Karpas-422 (cell line): ENCODE results near the gene DPP3. TPM values are rescaled to one million over a fixed set of nuclear protein-coding genes. Genes with fewer than 3 reads are reported as not detected.
A peak's percentile ranks its signal among the peaks of the same experiment; 100 is the strongest.
"Not testable (repeated sequence)": the region's sequence is repeated elsewhere in the genome, so short reads cannot be mapped to it uniquely, and the experiment has no call there.

Experiments used
- DNase-seq: peaks from one replicate; pipeline ENCODE4 v3.0.0-alpha.2; 2015
- H2AFZ ChIP-seq: fragments of 200-600 bp; sonication (generic); 2 replicates; pipeline ENCODE4 v1.6.1; 2014; ENCODE audit warnings: antibody characterized with exemption, low read length, mixed read lengths
- H3K27ac ChIP-seq: fragments of 200-600 bp; sonication (generic); 2 replicates; pipeline ENCODE4 v1.5.1; 2014; ENCODE audit warnings: mild to moderate bottlenecking, low read length, moderate library complexity
- H3K27me3 ChIP-seq: fragments of 200-600 bp; sonication (generic); 2 replicates; pipeline ENCODE4 v1.6.1; 2014; ENCODE audit warnings: low read length, mixed read lengths
- H3K36me3 ChIP-seq: fragments of 200-600 bp; sonication (generic); 2 replicates; pipeline ENCODE4 v1.6.1; 2014; ENCODE audit warnings: low read length, mixed read lengths; ENCODE audit not compliant: insufficient read depth
- H3K4me1 ChIP-seq: fragments of 200-600 bp; sonication (generic); 2 replicates; pipeline ENCODE4 v1.6.1; 2014; ENCODE audit warnings: mild to moderate bottlenecking, low read length, mixed read lengths
- H3K4me2 ChIP-seq: fragments of 200-600 bp; sonication (generic); 2 replicates; pipeline ENCODE4 v1.6.1; 2014; ENCODE audit warnings: low read length, low read depth, mild to moderate bottlenecking; ENCODE audit not compliant: poor library complexity, severe bottlenecking
- H3K4me3 ChIP-seq: fragments of 200-600 bp; sonication (generic); 2 replicates; pipeline ENCODE4 v1.5.1; 2014; ENCODE audit warnings: mild to moderate bottlenecking, antibody characterized with exemption, low read length, mixed read lengths
- H3K79me2 ChIP-seq: fragments of 200-600 bp; sonication (generic); 2 replicates; pipeline ENCODE4 v1.6.1; 2014; ENCODE audit warnings: mild to moderate bottlenecking, low read length, mixed read lengths
- H3K9ac ChIP-seq: fragments of 200-600 bp; sonication (generic); 2 replicates; pipeline ENCODE4 v1.6.0; 2014; ENCODE audit warnings: low read length
- H3K9me2 ChIP-seq: fragments of 200-600 bp; sonication (generic), shearing (Covaris generic); replicated peaks from 2 replicates; pipeline ENCODE4 v1.6.0; 2014; ENCODE audit warnings: mild to moderate bottlenecking, low read length, moderate library complexity; ENCODE audit not compliant: insufficient read depth
- H3K9me3 ChIP-seq: fragments of 300-700, 200-600 bp; sonication (generic); 2 replicates; pipeline ENCODE4 v1.6.1; 2014; ENCODE audit warnings: low read length, mixed read lengths
- H4K20me1 ChIP-seq: fragments of 200-600 bp; sonication (generic); 2 replicates; pipeline ENCODE4 v1.6.1; 2014; ENCODE audit warnings: mild to moderate bottlenecking, antibody characterized with exemption, low read length, low read depth; ENCODE audit not compliant: insufficient read depth
- total RNA-seq: library from RNA; depleted of rRNA; stranded (reverse); fragments of >200 nt; shearing (Covaris generic); gene quantifications from 2 replicates; pipeline ENCODE4 v1.2.3, GENCODE V29; 2014; ENCODE audit warnings: low replicate concordance

Gene DPP3
- total RNA-seq, 1 experiment from 2014 or later: 91.5 TPM

DNA sequence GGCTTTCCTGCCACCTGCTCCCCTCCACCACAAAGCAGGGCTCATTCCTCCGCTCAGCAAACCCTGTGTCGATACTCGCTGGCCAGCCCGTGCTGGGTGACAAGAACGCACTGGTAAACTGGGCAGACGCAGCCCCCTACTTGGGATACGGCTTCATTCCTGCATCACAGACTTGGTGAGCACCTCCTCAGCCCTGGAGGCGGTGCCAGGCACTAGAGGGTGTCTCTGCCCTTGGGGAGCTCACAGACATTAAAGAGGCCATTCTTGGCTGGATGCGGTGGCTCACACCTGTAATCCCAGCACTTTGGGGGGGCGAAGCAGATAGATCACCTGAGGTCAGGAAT is 59.6 kb downstream of the DPP3 start:
- H3K36me3 ChIP-seq: no peaks in the 10 kb centered on the region; the same call in 1 of the 2 replicates

DNA sequence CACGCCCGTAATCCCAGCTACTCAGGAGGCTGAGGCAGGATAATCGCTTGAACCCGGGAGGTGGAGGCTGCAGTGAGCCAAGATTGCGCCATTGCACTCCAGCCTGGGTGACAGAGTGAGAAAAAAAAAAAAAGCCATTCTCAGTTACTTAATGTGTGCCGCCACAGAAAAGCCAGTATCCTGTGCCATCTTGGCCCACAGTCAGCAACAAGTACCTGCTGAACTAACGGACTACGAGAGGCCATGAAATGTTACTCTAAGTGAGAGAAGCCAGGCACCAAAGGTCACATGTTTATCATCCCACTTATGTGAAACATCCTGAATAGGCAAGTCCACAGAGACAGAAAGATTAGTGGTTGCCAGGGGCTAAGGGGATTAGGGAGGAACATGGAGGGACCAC is 60.4 kb downstream of the DPP3 start:
- peaks cover 23% of the 10 kb centered on the region for H3K4me1 ChIP-seq
- H3K4me2 ChIP-seq, H3K27me3 ChIP-seq, H3K4me3 ChIP-seq, H3K9ac ChIP-seq, H3K27ac ChIP-seq, H4K20me1 ChIP-seq, H3K79me2 ChIP-seq, H3K9me3 ChIP-seq, DNase-seq, H3K36me3 ChIP-seq, H3K9me2 ChIP-seq, H2AFZ ChIP-seq: not testable (repeated sequence)

More for the DNA sequence above, 59.6 kb downstream of the DPP3 start:
- no peak overlapping the region for H3K9ac ChIP-seq
- H3K4me2 ChIP-seq: no peak overlapping the region
- no peaks in the 10 kb centered on the region for H3K9me3 ChIP-seq
- no peak overlapping the region for H3K4me3 ChIP-seq
- DNase-seq: no peak
- H3K27ac ChIP-seq: no peak overlapping the region
- H2AFZ ChIP-seq: no peak overlapping the region
- peaks cover 17% of the 10 kb centered on the region for H3K4me1 ChIP-seq
- H3K9me2 ChIP-seq: no peaks in the 10 kb centered on the region
- no peaks in the 10 kb centered on the region for H4K20me1 ChIP-seq
- no peaks in the 10 kb centered on the region for H3K79me2 ChIP-seq
- no peaks in the 10 kb centered on the region for H3K27me3 ChIP-seq

DNA sequence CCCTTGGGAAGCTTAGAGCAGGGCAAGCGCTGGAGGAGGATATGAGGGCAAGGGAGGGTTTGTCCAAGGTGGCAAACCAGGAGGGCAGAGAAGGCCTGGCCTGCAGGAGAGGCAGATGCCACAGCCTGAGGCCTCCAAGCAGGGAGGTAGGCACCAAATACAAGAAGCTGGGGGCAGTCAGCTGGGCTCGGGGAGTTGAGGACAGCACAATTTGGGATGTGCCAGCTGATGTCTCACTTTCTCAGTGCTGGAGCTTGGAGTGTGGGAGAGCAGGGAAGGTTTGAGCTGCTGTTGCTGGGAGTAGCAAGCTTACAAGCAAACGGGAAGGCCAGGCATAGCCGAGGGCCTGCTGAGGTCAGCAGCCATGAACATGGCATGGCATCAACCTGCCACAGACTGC is 61.7 kb downstream of the DPP3 start:
- H2AFZ ChIP-seq: no peak overlapping the region
- no peak overlapping the region for H3K4me2 ChIP-seq
- H3K4me1 ChIP-seq: peaks cover 32% of the 10 kb centered on the region
- H3K27me3 ChIP-seq: no peaks in the 10 kb centered on the region
- no peaks in the 10 kb centered on the region; the same call in 1 of the 2 replicates for H3K36me3 ChIP-seq
- no peaks in the 10 kb centered on the region for H3K9me2 ChIP-seq
- H3K9me3 ChIP-seq: no peaks in the 10 kb centered on the region
- no peak overlapping the region for H3K27ac ChIP-seq
- no peaks in the 10 kb centered on the region for H4K20me1 ChIP-seq
- DNase-seq: no peak
- peaks cover 8% of the 10 kb centered on the region for H3K79me2 ChIP-seq
- no peak overlapping the region for H3K9ac ChIP-seq
- H3K4me3 ChIP-seq: no peak overlapping the region

DNA sequence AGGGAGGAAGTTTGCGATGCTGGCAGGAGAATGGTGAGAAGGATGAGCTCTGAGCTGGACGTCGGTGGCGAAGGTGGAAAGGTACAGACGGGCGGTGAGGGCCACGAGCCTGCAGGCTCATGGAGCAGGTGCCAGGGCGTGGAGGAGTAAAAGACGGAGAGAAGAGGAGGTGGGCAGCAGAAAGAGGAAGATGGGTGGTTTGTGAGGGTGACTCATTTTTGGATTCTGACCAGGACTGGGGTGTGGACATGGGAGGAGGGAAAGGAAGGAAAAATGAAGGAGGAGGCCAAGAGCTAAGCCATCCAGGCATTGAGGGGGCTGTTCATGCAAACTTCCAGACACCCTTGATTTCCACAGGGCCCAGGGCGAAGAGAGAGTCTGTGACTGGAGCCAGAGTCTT is 62.1 kb downstream of the DPP3 start:
- Histone ChIP-seq H2AFZ (no peak overlapping the region), H3K27me3 (no peaks in the 10 kb centered on the region), H3K79me2 (peaks cover 8% of the 10 kb centered on the region), H3K4me1 (peaks cover 36% of the 10 kb centered on the region), H4K20me1 (no peaks in the 10 kb centered on the region), H3K4me2 (no peak overlapping the region), H3K36me3 (no peaks in the 10 kb centered on the region; the same call in 1 of the 2 replicates), H3K9ac (no peak overlapping the region), H3K4me3 (no peak overlapping the region), H3K9me2 (no peaks in the 10 kb centered on the region), H3K9me3 (no peaks in the 10 kb centered on the region), H3K27ac (no peak overlapping the region)
- no peak for DNase-seq

DNA sequence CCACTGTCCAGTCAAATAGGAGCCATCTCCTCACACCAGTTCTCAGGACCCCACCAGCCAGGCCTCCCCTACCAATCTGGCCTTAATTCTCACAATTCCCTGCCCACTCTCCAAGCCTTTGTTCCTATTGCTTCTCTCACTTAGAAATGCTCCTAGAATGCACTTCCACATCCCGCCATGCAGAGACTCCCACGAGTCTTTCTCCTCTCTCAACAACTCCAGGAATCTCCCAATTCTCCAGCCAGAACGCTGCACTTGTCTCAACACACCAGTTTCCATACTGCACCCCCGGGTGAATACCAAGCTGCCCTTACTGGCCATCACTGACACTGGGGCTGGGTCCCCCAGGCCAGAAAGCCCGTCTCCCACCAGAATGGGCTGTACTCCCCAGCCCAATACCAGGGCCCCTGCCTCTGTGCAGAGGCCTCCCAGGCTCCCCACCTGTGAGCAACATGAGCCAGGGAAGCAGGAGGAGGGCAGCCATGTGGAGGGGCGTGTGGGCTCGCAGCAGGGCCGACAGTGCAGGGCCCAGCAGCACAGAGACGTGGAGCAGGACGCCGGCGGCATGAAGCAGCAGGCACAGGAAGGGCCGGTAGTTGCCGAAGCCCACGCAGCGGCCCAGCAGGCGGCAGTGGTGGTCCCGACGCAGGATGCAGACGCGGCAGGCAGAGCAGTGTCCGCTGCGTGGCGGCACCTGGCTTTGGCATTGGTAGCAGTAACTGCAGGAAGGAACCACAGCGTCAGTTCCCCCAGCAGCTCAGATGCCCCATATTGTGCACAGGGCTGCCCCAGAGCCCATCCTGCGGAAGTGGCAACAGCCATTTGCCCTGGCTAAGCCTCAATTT is 63.3 kb downstream of the DPP3 start:
- H3K36me3 ChIP-seq: no peaks in the 10 kb centered on the region; the same call in 1 of the 2 replicates
- H3K4me1 ChIP-seq: peaks cover 40% of the 10 kb centered on the region
- H3K9ac ChIP-seq: peak overlapping the region; percentile 96
- H3K9me2 ChIP-seq: no peaks in the 10 kb centered on the region
- peak overlapping the region; percentile 76 for H3K27ac ChIP-seq
- H3K4me2 ChIP-seq: peak overlapping the region; percentile 93
- H3K9me3 ChIP-seq: no peaks in the 10 kb centered on the region
- peak; percentile 91 for DNase-seq
- H3K4me3 ChIP-seq: peak overlapping the region; percentile 97
- peaks cover 8% of the 10 kb centered on the region for H3K79me2 ChIP-seq
- H2AFZ ChIP-seq: peak overlapping the region; percentile 54; the same call in 1 of the 2 replicates
- 0 out of 2 replicates have a peak, but pooled peaks cover 4% of the 10 kb centered on the region for H4K20me1 ChIP-seq
- H3K27me3 ChIP-seq: no peaks in the 10 kb centered on the region

DNA sequence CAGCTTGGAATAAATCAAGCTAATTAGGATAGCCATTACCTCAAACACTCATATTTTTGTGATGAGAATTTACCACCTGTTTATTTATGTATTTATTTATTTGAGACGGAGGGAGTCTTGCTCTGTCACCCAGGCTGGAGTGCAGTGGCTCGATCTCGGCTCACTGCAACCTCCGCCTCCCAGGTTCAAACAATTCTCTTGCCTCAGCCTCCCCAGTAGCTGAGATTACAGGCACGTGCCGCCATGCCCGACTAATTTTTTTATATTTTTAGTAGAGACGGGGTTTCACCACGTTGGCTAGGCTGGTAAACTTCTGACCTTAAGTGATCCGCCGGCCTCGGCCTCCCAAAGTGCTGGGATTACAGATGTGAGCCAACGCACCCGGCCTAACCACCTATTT is 64.7 kb downstream of the DPP3 start:
- H3K4me3 ChIP-seq: peak overlapping the region; percentile 97
- H4K20me1 ChIP-seq, H3K9me2 ChIP-seq, H2AFZ ChIP-seq, H3K36me3 ChIP-seq, H3K27me3 ChIP-seq, H3K9me3 ChIP-seq, H3K79me2 ChIP-seq: not testable (repeated sequence)
- H3K9ac ChIP-seq: peak overlapping the region; percentile 96
- DNase-seq: peak; percentile 53
- H3K4me2 ChIP-seq: peak overlapping the region; percentile 93
- peaks cover 40% of the 10 kb centered on the region for H3K4me1 ChIP-seq
- peak overlapping the region; percentile 76 for H3K27ac ChIP-seq

DNA sequence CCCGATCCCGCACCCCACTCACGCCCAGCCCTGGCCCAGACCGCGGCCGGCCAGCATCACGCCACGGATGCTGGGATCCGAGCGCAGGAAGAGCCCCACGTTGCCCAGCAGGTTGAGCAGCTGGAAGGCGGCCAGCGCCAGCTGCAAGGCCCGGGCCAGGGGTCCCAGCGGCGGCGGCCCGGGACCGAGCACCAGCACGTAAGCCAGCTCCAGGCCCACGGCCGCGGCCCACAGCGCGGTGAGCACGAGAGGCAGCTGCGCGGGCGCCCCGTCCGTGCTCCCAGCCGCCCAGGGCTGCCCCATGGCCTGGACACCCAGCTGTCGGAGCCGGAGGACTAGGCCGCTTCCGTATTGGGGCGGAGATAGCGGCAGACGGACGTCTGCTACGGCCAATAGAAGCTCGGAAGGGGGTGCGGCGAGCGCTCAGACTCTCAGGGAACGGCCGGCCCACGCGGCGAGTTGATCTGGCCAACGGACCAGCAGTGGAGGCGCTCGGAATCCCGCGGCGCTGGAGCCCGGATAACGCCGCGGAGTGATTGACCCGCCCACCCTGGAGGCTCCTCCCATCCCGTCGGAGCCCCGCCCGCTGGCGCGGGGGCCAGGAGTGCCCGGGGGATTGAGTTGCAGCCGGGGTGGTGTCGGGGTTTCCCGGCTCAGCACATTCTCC is 65.6 kb downstream of the DPP3 start, which contains the start of gene ZDHHC24:
Gene ZDHHC24, minus strand, starts transcription at position 348 of the 667 bp plus-strand sequence. Its CDS starts 45 bp downstream, at position 303.
- Histone ChIP-seq H3K36me3 (no peaks in the 10 kb centered on the region; the same call in 1 of the 2 replicates), H3K79me2 (peaks cover 8% of the 10 kb centered on the region), H3K9ac (peak within 1 kb of the TSS; percentile 96), H3K27me3 (no peaks in the 10 kb centered on the region), H3K4me2 (peak within 1 kb of the TSS; percentile 93), H3K27ac (peak within 1 kb of the TSS; percentile 76), H4K20me1 (0 out of 2 replicates have a peak, but pooled peaks cover 4% of the 10 kb centered on the region), H2AFZ (peak within 1 kb of the TSS; percentile 70; the same call in 1 of the 2 replicates), H3K9me3 (no peaks in the 10 kb centered on the region), H3K4me1 (peaks cover 40% of the 10 kb centered on the region), H3K9me2 (no peaks in the 10 kb centered on the region), H3K4me3 (peak within 1 kb of the TSS; percentile 97)
- peak; percentile 97 for DNase-seq

DNA sequence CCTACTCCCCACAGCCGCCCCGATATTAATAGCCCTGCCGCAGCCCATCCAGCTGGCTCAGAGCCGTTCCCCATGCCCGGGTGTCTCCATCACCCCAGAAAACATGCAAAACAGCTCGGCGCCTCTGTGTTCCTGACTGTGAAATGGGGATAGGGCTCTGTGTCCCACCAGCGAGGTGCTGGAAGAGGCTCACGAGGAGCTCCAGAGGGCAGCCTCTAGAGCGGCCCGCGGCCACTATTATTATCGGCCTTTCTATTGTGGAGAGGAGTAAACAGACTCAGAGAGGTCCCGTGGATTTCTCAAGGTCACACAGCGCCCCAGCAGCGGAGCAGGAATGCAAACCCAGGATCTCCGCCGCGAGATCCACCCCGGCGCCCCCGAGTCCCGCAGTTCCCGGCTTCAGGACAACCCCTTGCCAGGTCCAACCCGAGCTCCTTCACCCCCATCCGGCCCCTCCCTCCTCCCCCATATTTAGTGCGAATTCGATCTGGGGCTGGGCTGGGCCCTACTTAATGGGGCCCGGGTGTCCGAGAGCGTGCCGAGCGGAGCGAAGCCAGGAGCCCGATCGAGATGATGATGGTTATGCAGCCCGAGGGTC is 66.2 kb downstream of the DPP3 start, which contains the start of gene ACTN3:
Gene ACTN3, plus strand, starts transcription at position 536 of the 598 bp plus-strand sequence. Its CDS starts 35 bp downstream, at position 571.
- Histone ChIP-seq H3K4me3 (peak within 1 kb of the TSS; percentile 97), H3K9me3 (no peaks in the 10 kb centered on the region), H3K27me3 (no peaks in the 10 kb centered on the region), H3K9ac (peak within 1 kb of the TSS; percentile 96), H3K36me3 (no peaks in the 10 kb centered on the region; the same call in 1 of the 2 replicates), H3K79me2 (peaks cover 8% of the 10 kb centered on the region), H3K4me1 (peaks cover 40% of the 10 kb centered on the region), H2AFZ (peak within 1 kb of the TSS; percentile 70; the same call in 1 of the 2 replicates), H4K20me1 (0 out of 2 replicates have a peak, but pooled peaks cover 4% of the 10 kb centered on the region), H3K9me2 (no peaks in the 10 kb centered on the region), H3K4me2 (peak within 1 kb of the TSS; percentile 93), H3K27ac (peak within 1 kb of the TSS; percentile 76)
- DNase-seq: no peak
